Erythroblast (primary cell): Measurements from ENCODE around the gene SLC22A31.

Experiments
- DNase-seq, 2 experiments: peaks; one replicate each; lab custom pipeline; 2025; lab: John Stamatoyannopoulos, UW
- GATA1 ChIP-seq: IDR thresholded peaks from 2 replicates; pipeline ENCODE4 v1.6.1; 2011; ENCODE audit warnings: low read depth, mild to moderate bottlenecking, control low read depth, low read length, moderate library complexity
- POLR2A ChIP-seq: IDR thresholded peaks from 2 replicates; pipeline ENCODE4 v1.6.1; 2011; ENCODE audit warnings: mild to moderate bottlenecking, low read length

The SLC22A31 gene

GRCh38 chr16:89202422-89203215 is 2.3 kb upstream of the SLC22A31 start:
- no peak for DNase-seq
- TF ChIP-seq POLR2A (no peak), GATA1 (no peak)

- TF ChIP-seq GATA1, result no peak
- no peak for TF ChIP-seq POLR2A
- DNase-seq, result peak; percentile 79 to 87
Measured at GRCh38 chr16:89201439-89202377, 1.4 kb upstream of the SLC22A31 start.

GRCh38 chr16:89200850-89201411 is 594 bp upstream of the SLC22A31 start:
- DNase-seq, result no peak
- no peak for TF ChIP-seq POLR2A
- TF ChIP-seq GATA1, result no peak

DNA sequence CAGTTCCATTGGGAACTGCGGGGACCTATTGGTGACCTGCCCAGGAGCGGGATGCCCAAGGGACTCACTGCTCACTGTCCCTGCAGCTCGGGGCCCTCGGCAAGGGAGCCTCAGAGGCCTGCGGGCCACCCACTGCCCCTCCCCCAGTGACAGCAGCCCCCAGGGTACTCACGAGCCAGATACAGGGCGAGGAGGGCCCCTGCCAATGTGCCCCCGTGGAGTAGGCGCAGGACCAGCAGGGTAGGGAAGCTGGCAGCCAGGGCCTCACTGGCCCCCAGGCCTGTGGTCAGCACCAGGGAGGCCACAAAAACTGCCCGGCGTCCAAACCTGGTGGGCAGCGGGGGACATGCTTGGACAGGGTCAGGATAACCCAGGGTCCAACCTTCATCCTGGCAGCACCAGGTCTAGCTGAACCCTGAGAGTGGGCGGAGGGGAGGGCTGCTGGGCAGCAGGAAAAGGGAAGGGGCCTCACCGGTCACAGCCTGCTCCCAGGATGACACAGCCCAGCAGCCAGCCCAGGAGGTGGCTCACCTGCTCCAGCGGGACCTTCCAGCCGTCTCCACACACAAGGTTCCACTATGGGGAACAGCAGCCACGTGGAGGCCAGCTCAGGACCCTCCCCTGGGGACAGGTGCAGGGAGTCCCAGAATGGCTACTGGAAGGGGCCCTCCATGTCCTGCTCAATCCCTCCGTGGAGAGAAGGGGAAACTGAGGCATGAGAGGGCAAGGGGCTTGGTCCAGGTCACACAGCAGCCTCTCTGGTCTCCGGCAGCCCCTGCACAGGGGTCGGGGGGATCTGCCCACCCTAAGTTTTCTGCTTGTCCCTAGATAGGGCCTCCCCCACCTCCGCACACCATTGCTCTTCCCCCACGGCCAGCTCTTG is 855 bp downstream of the SLC22A31 start:
- no peak for TF ChIP-seq GATA1
- TF ChIP-seq POLR2A, result no peak
- no peak for DNase-seq

DNA sequence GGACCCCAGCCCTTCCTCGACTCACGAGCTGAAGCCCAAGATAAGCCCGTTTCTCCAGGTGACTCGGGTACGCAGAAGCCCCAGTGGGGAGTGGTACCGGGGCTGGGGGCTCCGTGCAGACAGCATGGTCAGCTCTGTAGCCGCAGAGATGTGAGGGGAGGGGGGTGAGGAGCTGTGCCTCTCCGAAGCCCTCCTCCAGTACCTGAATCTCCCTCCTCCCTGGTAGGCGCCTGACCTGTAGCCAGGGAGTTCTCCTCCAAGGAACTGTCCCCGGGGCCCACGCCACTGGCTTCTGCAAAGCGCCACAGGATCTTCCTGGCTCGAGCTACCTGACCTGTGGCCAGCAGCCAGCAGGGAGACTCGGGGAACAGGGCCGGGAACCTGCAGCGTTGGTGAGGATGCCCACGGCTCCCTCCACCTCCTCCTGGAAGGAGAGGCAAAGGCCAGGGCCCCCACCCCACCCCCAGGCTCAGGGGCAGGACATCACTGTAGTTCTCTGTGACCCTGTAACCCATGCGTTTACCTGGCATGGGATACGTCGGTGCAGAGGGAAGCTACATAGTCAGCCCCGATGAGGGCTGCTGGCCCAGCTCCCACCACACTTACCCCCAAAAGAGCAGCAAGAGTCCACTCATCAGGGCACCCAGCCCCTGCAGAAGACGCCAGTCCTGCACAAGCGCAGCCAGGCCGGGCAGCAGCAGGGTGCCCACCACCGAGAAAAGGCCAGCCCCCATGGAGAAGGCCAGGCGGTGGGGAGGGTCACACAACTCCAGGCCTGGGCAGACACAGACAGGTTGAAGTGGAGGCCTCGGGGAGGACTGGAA is 1.7 kb downstream of the SLC22A31 start:
- no peak for DNase-seq
- no peak for TF ChIP-seq GATA1
- no peak for TF ChIP-seq POLR2A

DNA sequence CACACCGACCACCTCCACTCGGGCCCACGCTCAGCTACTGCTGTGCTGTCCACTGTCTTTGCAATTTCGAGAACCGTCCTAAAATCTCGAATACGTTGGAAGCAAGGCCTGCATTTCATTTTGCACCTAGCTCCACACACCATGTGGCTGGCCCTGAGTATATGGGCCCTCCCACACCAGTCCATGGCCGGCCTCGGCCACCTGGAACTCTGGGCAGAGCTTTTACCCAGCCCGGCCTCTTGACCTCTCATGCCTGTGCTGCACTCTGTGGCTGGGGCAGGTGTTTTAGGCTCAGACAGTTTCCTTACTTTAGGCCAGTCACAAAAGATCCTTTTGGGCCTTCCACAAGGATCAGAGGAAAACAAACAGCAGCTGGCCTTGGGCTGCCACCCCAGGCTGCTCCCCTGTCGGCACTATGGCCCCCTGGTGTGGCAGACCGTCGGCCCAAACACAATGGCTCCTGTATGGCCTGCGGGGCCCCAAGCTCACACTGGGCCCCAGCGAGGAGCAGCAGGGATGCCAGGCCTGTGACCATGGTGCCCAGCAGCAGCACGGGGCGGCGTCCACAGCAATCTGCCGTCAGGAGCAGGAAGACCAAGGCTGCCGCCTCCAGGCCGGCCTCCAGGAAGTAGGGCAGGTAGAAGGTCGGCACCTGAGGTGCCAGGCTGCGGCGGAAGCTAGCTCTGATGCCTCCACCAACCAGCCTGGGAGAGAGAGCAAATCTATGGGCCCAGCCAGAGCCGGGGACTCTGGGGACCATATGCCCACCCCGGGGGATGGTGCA is 2.5 kb downstream of the SLC22A31 start:
- no peak for TF ChIP-seq POLR2A
- no peak for TF ChIP-seq GATA1
- DNase-seq, result no peak

DNA sequence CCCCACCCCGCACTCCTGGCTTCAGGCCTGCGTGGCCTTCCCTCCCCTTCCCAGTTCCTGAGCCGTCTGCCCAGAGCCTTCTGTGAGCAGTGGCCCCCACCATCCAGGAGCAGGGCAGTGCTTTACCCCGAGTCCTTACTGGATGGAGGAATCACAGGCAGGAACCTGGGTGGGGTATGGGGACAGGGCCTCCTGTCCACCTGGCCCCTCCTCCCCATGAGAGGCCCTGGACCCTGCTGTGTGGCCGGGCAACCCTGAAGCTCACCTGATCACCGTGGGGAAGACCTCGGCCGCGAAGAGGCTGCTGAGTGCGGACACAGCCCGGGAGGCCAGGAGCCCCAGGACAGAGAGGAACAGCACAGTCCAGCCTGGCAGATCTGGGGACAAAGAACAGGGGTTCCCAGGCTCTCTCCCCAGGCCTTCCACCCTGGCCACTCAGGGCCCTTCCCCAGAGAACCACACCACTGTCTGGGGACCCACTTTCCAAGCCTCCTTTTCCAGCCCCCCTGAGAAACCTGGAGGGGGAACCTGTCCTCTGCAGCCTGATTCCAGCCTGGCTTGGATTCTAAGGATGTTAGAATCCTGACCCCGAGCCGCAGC is 3.2 kb downstream of the SLC22A31 start:
- DNase-seq, result no peak
- TF ChIP-seq GATA1 (no peak), POLR2A (no peak)

- no peak for DNase-seq
- no peak for TF ChIP-seq POLR2A
- no peak for TF ChIP-seq GATA1
Measured at GRCh38 chr16:89195521-89196171, 4.7 kb downstream of the SLC22A31 start.

GRCh38 chr16:89194340-89195311 is 5.7 kb downstream of the SLC22A31 start:
- TF ChIP-seq GATA1 (no peak), POLR2A (no peak)
- DNase-seq, result no peak
